Stimulated activated CD4-positive, alpha-beta T cell treated with anti-CD3 and anti-CD28 coated beads, Interleukin-2, amount 100 ng/mL, for 4 hours (primary cell): ENCODE measurements around the gene NUDT3.
"Not testable (repeated sequence)": the region's sequence is repeated elsewhere in the genome, so short reads cannot be mapped to it uniquely, and the experiment has no call there.

Source experiments
- DNase-seq: peaks from one replicate; pipeline ENCODE4 v3.0.0-alpha.2; 2020; ENCODE audit warnings: low read depth

The NUDT3 gene

GRCh38 chr6:34252395-34252794 is 140.1 kb downstream of the NUDT3 start:
- not testable (repeated sequence) for DNase-seq

- DNase-seq = no peak
Observed at GRCh38 chr6:34249469-34250261, 142.8 kb downstream of the NUDT3 start.

GRCh38 chr6:34248727-34249468 is 143.6 kb downstream of the NUDT3 start, which contains the start of gene SMIM29:
TSS of gene SMIM29 (minus strand) at chr6:34249006. CDS start at chr6:34247791, 1,215 bp downstream.
- peak; percentile 95 for DNase-seq

- DNase-seq = no peak
Observed at GRCh38 chr6:34248198-34248726, 144.2 kb downstream of the NUDT3 start.

GRCh38 chr6:34247481-34248197 is 144.8 kb downstream of the NUDT3 start:
- DNase-seq = no peak

GRCh38 chr6:34246563-34247391 is 145.7 kb downstream of the NUDT3 start:
- no peak for DNase-seq

GRCh38 chr6:34246249-34246562 is 146.3 kb downstream of the NUDT3 start:
- DNase-seq = no peak

- DNase-seq = not testable (repeated sequence)
Observed at GRCh38 chr6:34245761-34246140, 146.7 kb downstream of the NUDT3 start.

- DNase-seq = not testable (repeated sequence)
Observed at GRCh38 chr6:34245032-34245760, 147.3 kb downstream of the NUDT3 start.

- DNase-seq = peak; percentile 70
Observed at GRCh38 chr6:34243901-34244884, 148.3 kb downstream of the NUDT3 start.

- no peak for DNase-seq
Observed at GRCh38 chr6:34243131-34243771, 149.2 kb downstream of the NUDT3 start.

GRCh38 chr6:34242252-34243130 is 150.0 kb downstream of the NUDT3 start:
- DNase-seq = no peak

- DNase-seq = no peak
Observed at GRCh38 chr6:34241351-34242215, 150.9 kb downstream of the NUDT3 start.

- DNase-seq = no peak
Observed at GRCh38 chr6:34240329-34241248, 151.9 kb downstream of the NUDT3 start.

- no peak for DNase-seq
Observed at GRCh38 chr6:34239893-34240292, 152.6 kb downstream of the NUDT3 start.

- DNase-seq = no peak
Observed at GRCh38 chr6:34239500-34239825, 153.0 kb downstream of the NUDT3 start.
